Body of pancreas (tissue), 4 donors: ENCODE data around the gene FHOD3.

Experiments used
- POLR2A ChIP-seq, 3 donors: fragments of 450-650 bp; IDR thresholded peaks; one replicate each; pipeline ENCODE4 v1.6.1; 2016; ENCODE audit warnings: antibody characterized with exemption in 3 of 3, mild to moderate bottlenecking in 2 of 3
- TF ChIP-seq, protein P1 (sequence below), 7 experiments: fragments of 450-650 bp in 4 of 7; fragments of 200-600 bp in 3 of 7; sonication (generic) in 3 of 7; IDR thresholded peaks; one replicate each; pipeline ENCODE4 v1.5.1; 2016 to 2019; ENCODE audit warnings: antibody characterized with exemption in 7 of 7

DNA sequence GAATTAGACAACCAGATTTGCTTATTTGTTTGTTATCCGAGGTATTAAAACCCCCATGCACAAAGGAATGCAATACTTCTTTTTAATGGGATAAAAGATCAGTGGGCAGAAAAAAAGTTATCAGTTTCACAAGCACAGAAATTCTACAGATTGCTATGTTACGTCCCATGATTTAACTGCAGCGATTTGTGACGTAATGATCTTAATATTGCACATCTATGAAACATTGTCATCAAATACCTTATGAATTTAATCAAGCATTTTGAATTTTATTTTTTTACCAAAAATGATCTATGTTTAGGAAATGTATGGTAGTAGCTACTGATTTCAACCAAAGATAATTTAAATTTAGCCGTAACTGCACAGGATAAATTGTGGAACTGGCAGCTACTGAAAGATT lies 138.9 kb downstream of the FHOD3 start:
- TF ChIP-seq, protein P1, sequence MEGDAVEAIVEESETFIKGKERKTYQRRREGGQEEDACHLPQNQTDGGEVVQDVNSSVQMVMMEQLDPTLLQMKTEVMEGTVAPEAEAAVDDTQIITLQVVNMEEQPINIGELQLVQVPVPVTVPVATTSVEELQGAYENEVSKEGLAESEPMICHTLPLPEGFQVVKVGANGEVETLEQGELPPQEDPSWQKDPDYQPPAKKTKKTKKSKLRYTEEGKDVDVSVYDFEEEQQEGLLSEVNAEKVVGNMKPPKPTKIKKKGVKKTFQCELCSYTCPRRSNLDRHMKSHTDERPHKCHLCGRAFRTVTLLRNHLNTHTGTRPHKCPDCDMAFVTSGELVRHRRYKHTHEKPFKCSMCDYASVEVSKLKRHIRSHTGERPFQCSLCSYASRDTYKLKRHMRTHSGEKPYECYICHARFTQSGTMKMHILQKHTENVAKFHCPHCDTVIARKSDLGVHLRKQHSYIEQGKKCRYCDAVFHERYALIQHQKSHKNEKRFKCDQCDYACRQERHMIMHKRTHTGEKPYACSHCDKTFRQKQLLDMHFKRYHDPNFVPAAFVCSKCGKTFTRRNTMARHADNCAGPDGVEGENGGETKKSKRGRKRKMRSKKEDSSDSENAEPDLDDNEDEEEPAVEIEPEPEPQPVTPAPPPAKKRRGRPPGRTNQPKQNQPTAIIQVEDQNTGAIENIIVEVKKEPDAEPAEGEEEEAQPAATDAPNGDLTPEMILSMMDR (IDR thresholded peaks at IDR 0.05): no peak
- no peak for TF ChIP-seq POLR2A (IDR thresholded peaks at IDR 0.05)
